AG04450 (cell line): Measurements from ENCODE around the gene PIGU. TPM values are rescaled to one million over a fixed set of nuclear protein-coding genes. Genes with fewer than 3 reads are reported as not detected.

ENCODE experiments used
- CTCF ChIA-PET: fragments of 300-600, 350-600 bp; formaldehyde crosslinking; extraction: SDS; loops from one replicate; lab custom pipeline; 2022; ENCODE audit warnings: antibody characterized with exemption, inconsistent platforms; lab: Charles Lee
- POLR2A ChIA-PET: fragments of 350-600 bp; formaldehyde crosslinking; extraction: SDS; loops from one replicate; lab custom pipeline; 2021; ENCODE audit warnings: antibody characterized with exemption, inconsistent platforms; lab: Yijun Ruan, JAX
- DNase-seq: peaks from one replicate; pipeline ENCODE4 v3.0.0-alpha.2; 2011; ENCODE audit warnings: low read depth, low spot score
- H3K27ac ChIP-seq: one replicate; pipeline ENCODE4 v1.5.1; 2012; ENCODE audit warnings: low read depth, low read length, control low read depth
- H3K27me3 ChIP-seq: one replicate; pipeline ENCODE4 v1.6.0; 2012; ENCODE audit warnings: low read length; ENCODE audit not compliant: control insufficient read depth, insufficient read depth
- H3K4me3 ChIP-seq: 2 replicates; pipeline ENCODE4 v1.5.1; 2011; ENCODE audit warnings: mild to moderate bottlenecking, low read depth, low read length, control low read depth
- H3K9me3 ChIP-seq: 2 replicates; pipeline ENCODE4 v1.5.1; 2012; ENCODE audit warnings: low read length; ENCODE audit not compliant: control insufficient read depth, insufficient read depth
- polyA plus RNA-seq: library from polyadenylated mRNA; depleted of rRNA; stranded (reverse); fragments of >200 nt; gene quantifications from 2 replicates; pipeline ENCODE4 v1.2.3, GENCODE V29; 2011
- TF ChIP-seq, protein P1 (sequence below): IDR thresholded peaks from 2 replicates; pipeline ENCODE4 v1.5.1; 2011; ENCODE audit warnings: low read depth, low read length, control low read depth, inconsistent platforms

Gene PIGU
- polyA plus RNA-seq, 1 experiment: 54.8 TPM

DNA sequence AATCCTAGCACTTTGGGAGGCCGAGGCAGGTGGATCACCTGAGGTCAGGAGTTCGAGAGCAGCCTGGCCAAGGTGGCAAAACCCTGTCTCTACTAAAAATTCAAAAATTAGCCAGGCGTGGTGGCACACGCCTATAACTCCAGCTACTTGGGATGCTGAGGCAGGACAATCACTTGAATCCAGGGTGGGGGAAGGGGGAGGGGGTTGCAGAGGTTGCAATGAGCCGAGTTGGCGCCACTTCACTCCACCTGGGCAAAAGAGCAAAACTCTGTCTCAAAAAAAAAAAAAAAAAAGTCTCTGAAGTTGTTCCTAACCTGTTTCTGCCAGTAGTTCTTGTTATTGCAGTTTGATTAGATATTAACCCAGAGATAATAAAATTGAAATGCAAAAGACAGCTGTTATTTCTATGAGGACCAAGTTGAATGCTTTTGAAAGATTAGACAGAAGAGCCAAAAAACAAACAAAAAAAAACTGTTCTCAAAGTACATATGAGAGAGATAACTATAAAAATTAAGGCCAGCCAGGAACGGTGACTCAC, 22.6 kb downstream of the PIGU start:
- Histone ChIP-seq H3K9me3 (no peaks in the 10 kb centered on the region), H3K27ac (no peak overlapping the region), H3K4me3 (no peak overlapping the region), H3K27me3 (no peaks in the 10 kb centered on the region)
- no peak for DNase-seq
- ChIA-PET CTCF (no interaction called here), POLR2A (no interaction called here)
- TF ChIP-seq, protein P1, sequence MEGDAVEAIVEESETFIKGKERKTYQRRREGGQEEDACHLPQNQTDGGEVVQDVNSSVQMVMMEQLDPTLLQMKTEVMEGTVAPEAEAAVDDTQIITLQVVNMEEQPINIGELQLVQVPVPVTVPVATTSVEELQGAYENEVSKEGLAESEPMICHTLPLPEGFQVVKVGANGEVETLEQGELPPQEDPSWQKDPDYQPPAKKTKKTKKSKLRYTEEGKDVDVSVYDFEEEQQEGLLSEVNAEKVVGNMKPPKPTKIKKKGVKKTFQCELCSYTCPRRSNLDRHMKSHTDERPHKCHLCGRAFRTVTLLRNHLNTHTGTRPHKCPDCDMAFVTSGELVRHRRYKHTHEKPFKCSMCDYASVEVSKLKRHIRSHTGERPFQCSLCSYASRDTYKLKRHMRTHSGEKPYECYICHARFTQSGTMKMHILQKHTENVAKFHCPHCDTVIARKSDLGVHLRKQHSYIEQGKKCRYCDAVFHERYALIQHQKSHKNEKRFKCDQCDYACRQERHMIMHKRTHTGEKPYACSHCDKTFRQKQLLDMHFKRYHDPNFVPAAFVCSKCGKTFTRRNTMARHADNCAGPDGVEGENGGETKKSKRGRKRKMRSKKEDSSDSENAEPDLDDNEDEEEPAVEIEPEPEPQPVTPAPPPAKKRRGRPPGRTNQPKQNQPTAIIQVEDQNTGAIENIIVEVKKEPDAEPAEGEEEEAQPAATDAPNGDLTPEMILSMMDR: no peak

DNA sequence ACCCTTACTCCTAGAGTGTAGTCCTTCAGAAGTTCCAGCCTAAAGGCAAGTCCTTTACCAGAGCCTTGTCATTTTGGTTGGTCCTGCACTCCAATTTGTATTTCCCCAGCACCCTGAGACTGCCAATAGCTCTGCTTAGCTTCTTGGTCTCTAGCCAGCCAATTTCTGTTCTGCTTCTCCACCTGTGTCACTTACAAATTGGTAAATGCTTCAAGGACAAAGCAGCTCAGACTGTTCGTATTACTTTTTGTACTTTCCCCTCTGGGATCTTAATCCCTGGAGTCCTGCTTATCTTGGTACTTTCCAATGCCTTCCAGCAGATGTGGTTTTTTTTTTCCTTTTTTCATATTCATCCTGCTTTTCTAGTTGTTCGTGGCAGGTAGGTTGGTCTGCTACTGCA, 25.7 kb downstream of the PIGU start:
- Histone ChIP-seq H3K9me3 (no peaks in the 10 kb centered on the region), H3K27me3 (no peaks in the 10 kb centered on the region), H3K27ac (no peak overlapping the region), H3K4me3 (no peak overlapping the region)
- TF ChIP-seq, protein P1: no peak
- no peak for DNase-seq
- CTCF ChIA-PET: no interaction called here
- POLR2A ChIA-PET: no interaction called here

DNA sequence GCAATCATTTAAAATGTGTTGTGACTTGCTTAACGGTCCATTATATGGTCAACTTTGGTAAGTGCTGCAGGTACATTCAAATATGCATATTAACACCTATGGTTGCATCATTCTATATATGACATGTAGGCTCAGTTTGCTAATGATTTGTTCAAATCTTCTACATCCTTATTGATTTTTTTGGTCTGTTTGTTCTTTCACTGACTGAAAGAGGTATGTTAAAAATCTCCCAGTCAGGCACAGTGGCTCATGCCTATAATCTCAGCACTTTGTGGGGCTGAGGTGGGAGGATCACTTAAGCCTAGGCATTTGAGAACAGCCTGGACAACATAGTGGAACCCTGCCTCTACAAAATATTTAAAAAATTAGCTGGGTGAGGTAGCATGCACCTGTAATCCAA, 29.2 kb downstream of the PIGU start:
- no peak for DNase-seq
- POLR2A ChIA-PET: no interaction called here
- Histone ChIP-seq H3K27ac (no peak overlapping the region), H3K4me3 (no peak overlapping the region), H3K9me3 (no peaks in the 10 kb centered on the region), H3K27me3 (no peaks in the 10 kb centered on the region)
- TF ChIP-seq, protein P1: no peak
- CTCF ChIA-PET: no interaction called here

DNA sequence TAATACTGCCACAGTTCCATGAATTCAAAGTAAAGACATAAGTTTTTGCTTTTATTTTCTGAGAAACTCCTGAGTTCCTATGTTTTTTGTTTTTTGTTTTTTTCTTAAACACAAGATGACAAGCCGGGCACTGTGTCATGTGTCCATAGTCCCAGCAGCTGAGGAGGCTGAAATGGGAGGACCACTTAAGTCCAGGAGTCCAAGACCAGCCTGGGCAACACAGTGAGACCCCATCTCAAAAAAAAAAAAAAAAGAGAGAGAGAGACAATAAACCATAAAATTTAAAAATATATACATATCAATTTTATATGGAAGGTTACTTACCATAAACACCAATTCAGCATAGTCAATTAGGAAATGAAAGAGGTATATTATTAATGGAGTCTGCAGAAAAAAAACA, 31.9 kb downstream of the PIGU start:
- TF ChIP-seq, protein P1: no peak
- Histone ChIP-seq H3K9me3 (no peaks in the 10 kb centered on the region), H3K4me3 (no peak overlapping the region), H3K27ac (no peak overlapping the region), H3K27me3 (no peaks in the 10 kb centered on the region)
- ChIA-PET CTCF (interaction anchor here (1.2 kb wide), 1 partner anchor 23 kb away, joined by 4 read pairs; no protein-coding TSS in a partner anchor), POLR2A (no interaction called here)
- DNase-seq: no peak

DNA sequence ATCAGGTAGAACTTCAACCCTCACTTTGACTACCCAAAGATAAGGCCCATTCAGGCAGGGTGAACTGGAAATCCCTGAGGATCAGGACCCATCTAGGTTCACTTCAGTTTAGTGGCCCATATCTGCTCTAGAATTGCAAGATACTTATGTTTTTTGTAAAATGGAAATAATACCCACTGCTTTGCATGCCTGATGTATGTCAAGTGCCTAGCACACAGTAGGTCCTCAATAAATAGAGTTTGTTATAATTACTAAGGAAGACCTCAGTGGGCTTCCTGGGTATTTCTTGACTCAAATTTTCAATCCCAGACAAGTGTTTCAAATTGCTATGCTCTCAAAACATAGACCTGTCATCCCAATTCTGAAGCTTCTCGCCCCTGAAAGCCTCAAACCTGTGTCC, 32.5 kb downstream of the PIGU start:
- TF ChIP-seq, protein P1: no peak
- Histone ChIP-seq H3K4me3 (no peak overlapping the region), H3K27ac (no peak overlapping the region), H3K27me3 (no peaks in the 10 kb centered on the region), H3K9me3 (no peaks in the 10 kb centered on the region)
- POLR2A ChIA-PET: interaction anchor here (1.2 kb wide), 1 partner anchor 69 kb away, joined by 4 read pairs; no protein-coding TSS in a partner anchor
- CTCF ChIA-PET: no interaction called here
- DNase-seq: no peak
